Measurements from ENCODE around the gene MAPK12. TPM values are rescaled to one million over a fixed set of nuclear protein-coding genes. Genes with fewer than 3 reads are reported as not detected.

MAPK12 gene
- total RNA-seq, 2 donors from 2014 or later: 2.0 to 2.6 TPM

- H3K4me1 ChIP-seq: peaks cover 28% of the 10 kb centered on the region
- no peak overlapping the region for H3K27ac ChIP-seq
- TF ChIP-seq CTCF (IDR thresholded peaks at IDR 0.05): no peak
- peak overlapping the region in 1 of 2 donors; percentile 91 for H3K9ac ChIP-seq (ENCODE audit: low read depth in 2 of 2, low read length in 2 of 2)
- intact Hi-C loops (cut with DNase I): loop anchor here (5.0 to 10.0 kb wide), 2 partner anchors 93 to 255 kb away; partner anchors contain the start of genes LMF2, NCAPH2 and PPP6R2
- H3K36me3 ChIP-seq: no peaks in the 10 kb centered on the region
- no peaks in the 10 kb centered on the region for H3K9me3 ChIP-seq
- DNase-seq: no peak
- no peaks in the 10 kb centered on the region for H3K27me3 ChIP-seq
- peak overlapping the region; percentile 90 for H3K4me3 ChIP-seq
Observed at GRCh38 chr22:50249341-50250248, 11.9 kb downstream of the MAPK12 start.

- no peak overlapping the region for H3K9ac ChIP-seq (ENCODE audit: low read depth in 2 of 2, low read length in 2 of 2)
Observed at GRCh38 chr22:50248196-50249081, 13.0 kb downstream of the MAPK12 start.

DNA sequence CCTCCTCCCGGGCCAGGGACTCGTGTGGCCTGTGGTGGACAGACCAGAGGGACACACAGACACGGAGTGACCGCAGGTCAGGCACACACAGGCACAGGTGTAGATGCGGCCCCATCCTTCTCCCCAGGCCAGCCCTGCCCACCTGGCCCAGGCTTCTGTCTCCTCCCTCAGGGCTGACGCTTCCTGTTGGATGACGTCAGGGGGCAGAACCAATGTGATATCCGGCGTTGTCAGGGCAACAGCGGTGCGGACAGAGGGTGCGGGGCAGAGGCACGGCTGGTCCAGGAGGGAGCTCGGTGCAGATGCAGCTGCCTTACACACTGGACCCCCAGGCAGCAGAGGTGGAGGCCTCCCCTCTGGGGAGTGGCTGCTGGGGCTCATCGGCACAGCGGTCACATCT is 13.7 kb downstream of the MAPK12 start:
- TF ChIP-seq CTCF (IDR thresholded peaks at IDR 0.05): no peak
- DNase-seq: peak; percentile 86
- Histone ChIP-seq H3K36me3 (no peaks in the 10 kb centered on the region), H3K4me1 (peaks cover 39% of the 10 kb centered on the region), H3K9me3 (no peaks in the 10 kb centered on the region), H3K27me3 (no peaks in the 10 kb centered on the region), H3K9ac (ENCODE audit: low read depth in 2 of 2, low read length in 2 of 2) (peak overlapping the region in 1 of 2 donors; percentile 16), H3K4me3 (no peak overlapping the region), H3K27ac (no peak overlapping the region)
- intact Hi-C loops (cut with DNase I): no loop called here

More at GRCh38 chr22:50248196-50249081, 13.0 kb downstream of the MAPK12 start:
- TF ChIP-seq CTCF (IDR thresholded peaks at IDR 0.05): no peak
- intact Hi-C loops (cut with DNase I): no loop called here
- Histone ChIP-seq H3K4me1 (peaks cover 32% of the 10 kb centered on the region), H3K9me3 (no peaks in the 10 kb centered on the region), H3K36me3 (no peaks in the 10 kb centered on the region), H3K4me3 (no peak overlapping the region), H3K27ac (no peak overlapping the region), H3K27me3 (no peaks in the 10 kb centered on the region)
- DNase-seq: no peak

- no peak for TF ChIP-seq CTCF (IDR thresholded peaks at IDR 0.05)
- intact Hi-C loops (cut with DNase I): no loop called here
- DNase-seq: no peak
- Histone ChIP-seq H3K9ac (ENCODE audit: low read depth in 2 of 2, low read length in 2 of 2) (peak overlapping the region in 1 of 2 donors; percentile 83), H3K36me3 (no peaks in the 10 kb centered on the region), H3K27ac (no peak overlapping the region), H3K4me3 (no peak overlapping the region), H3K27me3 (no peaks in the 10 kb centered on the region), H3K9me3 (no peaks in the 10 kb centered on the region), H3K4me1 (peaks cover 43% of the 10 kb centered on the region)
Observed at GRCh38 chr22:50246242-50247175, 15.0 kb downstream of the MAPK12 start.

Measured in colonic mucosa (tissue), 4 donors.